Endothelial cell of hepatic sinusoid (primary cell): ENCODE data around the gene EML4.
"Not testable (repeated sequence)": the region's sequence is repeated elsewhere in the genome, so short reads cannot be mapped to it uniquely, and the experiment has no call there.

Source experiments
- in situ Hi-C: cut with HindIII; loops from 2 replicates; pipeline ENCODE4 v1.10.0; 2017; ENCODE audit warnings: low sequenced_read_pairs

The EML4 gene

GRCh38 chr2:42169100-42169873, at the start of gene EML4:
EML4 (plus strand) TSS chr2:42169353; CDS start chr2:42169612, 259 bp downstream.
- in situ Hi-C loops, result no loop called here

DNA sequence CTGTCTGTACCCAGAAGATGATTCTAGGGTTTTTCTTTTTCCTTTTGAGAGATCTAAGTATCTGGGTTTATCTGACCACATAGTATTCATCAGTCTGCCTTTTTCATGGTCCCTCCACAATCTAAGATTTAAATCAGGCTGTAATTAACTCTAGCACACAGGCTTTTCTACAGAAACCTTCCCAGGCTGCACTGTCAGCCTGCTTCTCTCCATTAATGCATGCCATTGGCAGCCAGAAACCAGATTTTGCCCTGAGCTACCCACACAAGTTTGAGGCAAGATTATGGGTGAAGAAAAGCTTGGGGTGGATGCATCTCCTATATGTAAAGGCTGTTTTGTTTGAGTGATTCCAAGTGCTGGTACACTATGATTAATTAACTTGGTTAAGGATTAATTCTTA, 45.7 kb upstream of the EML4 start:
- in situ Hi-C loops, result no loop called here

DNA sequence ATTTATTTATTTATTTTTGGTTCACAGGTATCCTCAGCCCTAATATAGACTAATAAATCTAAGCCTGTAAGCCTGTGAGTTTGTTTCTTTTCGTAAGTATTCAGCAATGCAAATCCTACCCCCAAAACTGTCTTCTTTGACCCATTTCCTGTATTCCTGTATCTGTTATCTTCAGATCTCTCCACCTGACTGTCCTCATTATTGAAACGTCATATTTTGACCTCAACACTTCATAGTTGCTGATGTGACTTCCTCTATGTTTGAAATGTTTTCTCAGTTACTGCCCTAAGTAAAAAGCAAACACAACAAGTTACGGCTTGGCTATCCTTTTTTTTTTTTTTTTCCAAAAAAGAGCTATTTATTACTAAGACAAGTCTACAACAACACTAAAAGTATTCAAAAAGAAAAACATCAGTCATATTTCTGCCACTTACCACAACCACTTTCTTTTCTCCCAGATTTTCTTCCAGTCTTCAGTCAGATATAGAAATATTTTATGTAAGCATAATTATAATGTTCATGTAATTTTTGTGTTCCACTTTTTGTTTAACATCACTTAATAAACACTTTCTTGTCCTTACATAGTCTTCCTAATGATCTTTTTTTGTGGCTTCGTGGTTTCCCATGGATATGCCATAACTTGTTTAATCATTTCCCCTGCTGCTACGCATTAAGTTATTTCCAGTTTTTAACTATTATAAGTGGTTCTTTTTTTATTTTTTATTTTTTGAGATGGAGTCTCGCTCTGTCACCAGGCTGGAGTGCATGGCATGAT, 45.0 kb upstream of the EML4 start:
- in situ Hi-C loops, result no loop called here

GRCh38 chr2:42125841-42126594, 43.1 kb upstream of the EML4 start:
- in situ Hi-C loops, result no loop called here

- in situ Hi-C loops, result not testable (repeated sequence)
Observed at GRCh38 chr2:42126873-42127272, 42.3 kb upstream of the EML4 start.

DNA sequence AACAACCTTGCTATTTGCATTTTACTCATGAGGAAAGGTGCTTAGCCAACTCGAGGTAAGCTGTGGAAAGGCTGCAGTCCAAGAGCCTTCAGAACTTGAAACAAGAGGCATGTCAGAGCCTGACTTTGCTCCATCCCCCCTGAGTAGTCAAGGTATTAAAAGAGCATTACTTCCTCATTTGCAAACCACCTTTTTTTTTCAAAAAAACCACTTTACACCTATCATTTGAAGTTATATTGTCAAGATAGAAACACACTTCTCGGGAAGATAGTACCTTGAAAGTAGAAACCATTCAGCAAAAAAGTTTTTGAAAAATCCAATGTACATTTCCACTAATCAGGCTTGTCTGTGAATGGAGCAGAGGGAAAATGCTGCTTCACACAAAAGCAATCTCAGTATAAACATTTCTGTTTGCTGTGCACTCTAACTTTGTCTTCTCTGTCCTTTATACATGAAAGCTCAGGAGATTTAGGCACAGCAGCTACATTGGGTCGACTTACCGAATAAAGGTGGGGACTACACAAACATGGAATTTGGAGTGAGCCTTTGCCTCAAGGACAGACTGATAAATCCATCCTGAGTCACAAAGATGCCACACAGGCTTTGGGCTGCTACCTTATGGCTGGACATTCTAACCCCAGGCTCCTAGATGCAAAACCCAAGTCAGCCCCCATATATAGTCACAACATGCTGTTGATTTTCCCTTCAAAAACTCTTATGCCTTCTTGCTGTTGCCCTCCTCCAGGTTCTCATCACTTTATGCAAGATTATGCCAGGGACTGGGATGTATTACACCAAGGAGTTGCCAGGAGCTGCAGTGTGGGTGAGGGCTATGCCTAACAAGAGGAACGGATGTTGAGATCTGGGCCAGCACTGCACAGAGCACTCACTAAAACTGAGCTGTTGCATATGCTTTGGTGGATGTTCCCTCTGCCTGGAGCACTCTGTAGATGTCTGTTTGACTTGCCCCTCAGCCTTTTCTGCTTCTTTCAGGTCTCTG, 41.4 kb upstream of the EML4 start:
- in situ Hi-C loops, result no loop called here

DNA sequence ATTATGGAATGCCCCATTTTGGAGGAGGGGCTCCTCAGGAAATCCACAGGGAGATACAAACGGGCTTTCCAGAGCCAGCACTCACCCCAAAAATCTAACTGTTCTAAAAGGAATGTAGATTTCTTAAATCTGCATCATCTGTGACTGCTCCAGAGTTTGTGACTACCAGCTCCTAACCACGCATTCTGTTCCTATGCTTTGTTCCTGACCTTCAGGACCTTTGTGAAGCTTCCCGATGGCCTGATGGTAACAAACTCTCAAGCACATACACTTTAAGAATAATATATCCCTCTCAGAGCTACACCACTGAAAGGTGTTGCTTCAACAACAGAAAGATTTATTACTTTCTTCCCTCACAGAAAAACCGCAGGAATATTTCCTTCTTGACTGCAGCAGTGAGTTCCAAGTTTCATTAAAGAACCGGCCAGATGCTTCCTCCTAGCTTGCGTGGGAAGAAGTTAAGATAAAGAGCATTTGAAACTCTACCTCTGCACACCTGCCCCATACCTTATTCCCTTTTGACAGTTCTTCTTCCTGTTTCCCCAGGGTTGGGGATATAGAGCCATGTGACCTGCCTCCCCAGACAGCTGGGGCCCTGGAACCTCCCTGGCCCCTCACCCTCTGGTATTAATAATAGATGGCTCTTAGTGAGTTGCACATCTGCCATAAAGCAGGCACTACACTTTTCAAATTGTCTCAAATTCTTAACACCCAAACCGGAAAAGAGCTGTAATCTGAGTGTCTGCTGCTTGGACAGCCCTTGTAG, 40.2 kb upstream of the EML4 start:
- in situ Hi-C loops, result no loop called here

DNA sequence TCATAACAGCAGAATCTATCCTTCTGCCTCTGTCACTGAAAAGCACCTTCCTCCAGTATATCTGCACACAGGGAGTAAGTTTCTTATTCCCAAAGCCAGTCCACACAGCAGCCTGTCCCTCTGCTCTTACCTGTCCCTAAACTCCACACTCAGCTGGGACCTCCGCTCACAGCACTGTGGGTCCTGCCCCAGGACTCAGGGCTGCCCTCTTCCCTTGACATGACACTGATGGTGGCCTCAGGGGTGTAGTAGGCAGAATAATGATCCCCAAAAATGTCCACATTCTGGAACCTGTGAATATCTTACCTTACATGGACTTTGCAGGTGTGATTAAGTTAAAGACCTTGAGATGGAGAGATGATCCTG, 39.7 kb upstream of the EML4 start:
- in situ Hi-C loops, result no loop called here

GRCh38 chr2:42129947-42130346, 39.2 kb upstream of the EML4 start:
- in situ Hi-C loops, result no loop called here

DNA sequence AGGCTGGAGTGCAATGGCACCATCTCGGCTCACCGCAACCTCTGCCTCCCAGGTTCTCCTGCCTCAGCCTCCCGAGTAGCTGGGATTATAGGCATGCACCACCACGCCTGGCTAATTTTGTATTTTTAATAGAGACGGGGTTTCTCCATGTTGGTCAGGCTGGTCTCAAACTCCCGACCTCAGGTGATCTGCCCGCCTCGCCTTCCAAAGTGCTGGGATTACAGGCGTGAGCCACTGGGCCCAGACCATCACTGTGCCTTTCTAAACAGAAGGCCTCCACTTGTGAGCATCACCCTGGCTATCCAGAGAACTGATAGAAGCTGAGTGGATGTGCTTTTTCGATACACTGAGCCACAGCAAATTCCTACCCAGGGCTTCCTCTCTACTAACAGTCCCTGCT, 38.3 kb upstream of the EML4 start:
- in situ Hi-C loops, result not testable (repeated sequence)

DNA sequence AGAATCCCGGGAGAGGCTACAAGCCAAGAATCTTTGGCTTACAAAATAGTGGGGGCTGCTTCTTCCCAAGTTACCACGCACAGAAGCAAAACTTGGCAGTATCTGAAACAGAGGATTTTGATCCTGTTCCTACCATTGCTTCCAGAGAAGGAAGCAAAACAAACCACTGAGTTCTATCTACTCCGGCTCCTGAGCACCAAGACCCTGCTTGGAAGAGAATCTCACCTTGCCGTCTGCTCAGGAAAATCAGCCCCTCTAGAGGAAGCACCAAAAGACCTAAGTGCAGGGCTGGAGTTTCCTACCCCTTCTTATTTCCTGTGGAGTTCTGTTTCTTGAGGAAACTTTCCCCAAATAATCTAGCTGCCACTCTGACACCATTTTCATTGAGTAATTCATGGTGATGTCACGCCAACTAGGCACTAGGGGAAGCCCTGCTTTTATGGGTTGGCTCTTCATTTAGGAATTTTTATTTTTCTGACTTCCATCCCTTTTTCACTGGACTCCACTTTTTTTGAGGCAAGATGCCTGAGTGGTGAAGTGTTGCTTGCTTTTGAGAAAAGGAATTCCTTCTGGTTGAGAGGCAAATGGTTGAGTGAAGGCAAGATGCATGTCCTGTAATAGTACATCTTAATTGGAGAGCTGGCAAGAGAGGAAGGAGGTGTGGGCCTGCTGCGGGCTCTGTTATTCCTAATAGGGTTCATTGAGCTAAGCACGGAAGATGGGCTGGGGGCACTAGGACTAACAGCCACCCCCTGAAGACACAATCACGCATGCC, 36.8 kb upstream of the EML4 start:
- in situ Hi-C loops, result no loop called here

- in situ Hi-C loops, result no loop called here
Observed at GRCh38 chr2:42132966-42133641, 36.0 kb upstream of the EML4 start.

GRCh38 chr2:42133771-42134195, 35.4 kb upstream of the EML4 start:
- in situ Hi-C loops, result no loop called here

DNA sequence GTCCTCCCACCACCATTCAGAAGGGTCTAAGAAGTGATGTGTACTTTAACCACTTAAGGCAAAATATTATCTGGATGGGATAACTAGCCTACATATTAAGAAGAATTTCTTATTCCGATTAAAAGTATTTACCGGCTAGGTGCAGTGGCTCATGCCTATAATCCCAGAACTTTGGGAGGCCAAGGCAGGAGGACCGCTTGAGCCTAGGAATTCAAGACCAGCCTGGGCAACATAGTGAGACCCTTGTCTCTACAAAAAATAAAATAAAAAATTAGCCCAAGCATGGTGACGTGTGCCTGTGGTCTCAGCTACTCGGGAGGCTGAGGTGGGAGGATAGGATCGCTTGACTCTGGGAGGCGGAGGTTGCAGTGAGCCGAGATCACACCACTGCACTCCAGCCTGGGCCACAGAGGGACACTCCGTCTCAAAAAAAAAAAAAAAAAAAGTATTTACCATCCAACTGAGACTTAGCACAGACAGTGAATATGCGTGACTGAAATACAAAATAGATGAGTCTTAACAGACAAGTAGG, 34.7 kb upstream of the EML4 start:
- in situ Hi-C loops, result not testable (repeated sequence)

- in situ Hi-C loops, result no loop called here
Observed at GRCh38 chr2:42135381-42136312, 33.5 kb upstream of the EML4 start.

- in situ Hi-C loops, result no loop called here
Observed at GRCh38 chr2:42136782-42137124, 32.4 kb upstream of the EML4 start.
